ENCODE measurements around the gene CHRNB2.
A peak's percentile ranks its signal among the peaks of the same experiment; 100 is the strongest.
"Not testable (repeated sequence)": the region's sequence is repeated elsewhere in the genome, so short reads cannot be mapped to it uniquely, and the experiment has no call there.

CHRNB2 gene, protein sequence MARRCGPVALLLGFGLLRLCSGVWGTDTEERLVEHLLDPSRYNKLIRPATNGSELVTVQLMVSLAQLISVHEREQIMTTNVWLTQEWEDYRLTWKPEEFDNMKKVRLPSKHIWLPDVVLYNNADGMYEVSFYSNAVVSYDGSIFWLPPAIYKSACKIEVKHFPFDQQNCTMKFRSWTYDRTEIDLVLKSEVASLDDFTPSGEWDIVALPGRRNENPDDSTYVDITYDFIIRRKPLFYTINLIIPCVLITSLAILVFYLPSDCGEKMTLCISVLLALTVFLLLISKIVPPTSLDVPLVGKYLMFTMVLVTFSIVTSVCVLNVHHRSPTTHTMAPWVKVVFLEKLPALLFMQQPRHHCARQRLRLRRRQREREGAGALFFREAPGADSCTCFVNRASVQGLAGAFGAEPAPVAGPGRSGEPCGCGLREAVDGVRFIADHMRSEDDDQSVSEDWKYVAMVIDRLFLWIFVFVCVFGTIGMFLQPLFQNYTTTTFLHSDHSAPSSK

DNA sequence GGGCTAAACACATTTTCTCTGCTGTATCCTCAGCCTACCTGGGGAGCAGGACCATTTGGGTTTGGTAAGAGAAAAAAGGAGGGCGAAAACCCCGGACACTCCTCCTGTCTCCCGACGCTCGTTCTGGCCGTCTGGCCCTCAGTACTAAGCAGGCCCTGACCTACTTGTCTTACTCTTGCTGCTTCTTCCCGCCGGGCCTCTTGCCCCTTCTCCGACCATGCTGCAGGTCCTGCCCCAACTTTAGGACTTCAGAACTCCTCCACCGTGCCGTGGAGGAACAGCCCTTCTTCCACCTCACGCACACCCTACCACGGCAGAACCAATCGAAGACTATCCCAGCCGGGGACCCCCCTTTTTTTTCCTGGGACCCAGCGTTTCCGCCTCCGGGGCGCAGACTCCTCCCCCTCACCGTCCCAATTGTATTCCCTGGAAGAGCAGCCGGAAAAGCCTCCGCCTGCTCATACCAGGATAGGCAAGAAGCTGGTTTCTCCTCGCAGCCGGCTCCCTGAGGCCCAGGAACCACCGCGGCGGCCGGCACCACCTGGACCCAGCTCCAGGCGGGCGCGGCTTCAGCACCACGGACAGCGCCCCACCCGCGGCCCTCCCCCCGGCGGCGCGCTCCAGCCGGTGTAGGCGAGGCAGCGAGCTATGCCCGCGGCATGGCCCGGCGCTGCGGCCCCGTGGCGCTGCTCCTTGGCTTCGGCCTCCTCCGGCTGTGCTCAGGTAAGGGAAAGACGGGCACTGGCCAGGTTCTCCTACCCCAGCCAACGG lies at the start of gene CHRNB2:
TSS of gene CHRNB2 (plus strand) at position 393 of the 771 bp plus-strand sequence. CDS start at position 660, 267 bp downstream.
- DNase-seq: peak; percentile 78

DNA sequence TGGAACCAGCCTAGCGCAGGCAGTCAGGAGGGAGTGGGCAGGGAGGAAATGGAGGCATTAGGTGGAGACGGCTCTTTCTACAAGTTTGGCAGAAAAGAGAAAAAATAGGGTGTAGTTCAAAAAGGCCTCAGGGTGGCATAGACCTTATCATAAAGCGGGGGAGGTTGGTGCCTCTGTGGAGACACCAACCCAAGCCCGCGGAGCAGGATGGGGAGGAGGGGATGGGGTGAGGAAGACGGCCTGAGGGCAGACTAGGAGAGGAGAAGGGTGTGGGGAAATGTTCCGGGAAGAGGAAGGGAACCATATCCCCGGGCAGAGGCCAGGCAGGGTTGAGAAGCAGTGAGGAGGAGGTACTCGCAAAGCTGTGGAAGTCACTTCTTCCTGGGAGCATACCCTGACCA lies 48.0 kb upstream of the CHRNB2 start:
- DNase-seq: no peak

DNA sequence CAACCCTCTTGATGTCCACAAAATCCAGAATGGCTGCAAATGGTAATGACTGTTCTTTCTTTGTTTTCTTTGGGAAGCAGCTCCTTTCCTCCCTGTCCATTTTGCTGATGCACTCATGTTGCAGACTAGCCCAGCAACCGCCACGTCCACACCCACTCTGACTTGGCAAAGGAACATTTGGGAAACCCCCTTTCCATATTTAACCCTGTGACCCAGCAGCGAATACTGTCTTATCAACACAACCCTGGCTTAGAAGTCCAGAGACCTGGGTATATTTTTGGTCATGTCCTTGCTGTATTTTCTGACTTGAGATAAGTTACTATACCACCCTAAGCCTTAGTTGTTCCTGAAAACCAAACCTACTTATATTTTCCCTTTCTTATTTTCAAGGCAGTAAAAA lies 47.2 kb upstream of the CHRNB2 start:
- DNase-seq: no peak

DNA sequence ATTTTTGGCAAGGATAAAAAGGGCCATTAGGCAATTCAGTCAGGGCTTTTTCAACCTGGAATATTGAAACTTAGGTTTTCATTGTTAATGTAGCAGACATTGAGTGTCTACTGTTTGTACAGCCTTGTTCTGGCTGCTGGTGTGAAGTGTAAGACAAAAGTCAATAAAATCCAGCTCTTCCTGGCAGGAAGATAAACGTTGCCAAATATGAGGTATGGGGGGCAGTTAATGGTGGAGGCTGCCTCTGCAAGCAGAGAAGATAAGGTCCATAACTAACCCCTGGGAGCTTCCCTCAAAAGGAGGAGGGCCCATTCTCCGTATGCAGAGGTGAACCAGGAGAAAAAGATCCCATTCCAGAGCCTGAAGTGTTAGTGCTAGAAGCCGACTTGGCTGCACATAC lies 45.9 kb upstream of the CHRNB2 start:
- no peak for DNase-seq

DNA sequence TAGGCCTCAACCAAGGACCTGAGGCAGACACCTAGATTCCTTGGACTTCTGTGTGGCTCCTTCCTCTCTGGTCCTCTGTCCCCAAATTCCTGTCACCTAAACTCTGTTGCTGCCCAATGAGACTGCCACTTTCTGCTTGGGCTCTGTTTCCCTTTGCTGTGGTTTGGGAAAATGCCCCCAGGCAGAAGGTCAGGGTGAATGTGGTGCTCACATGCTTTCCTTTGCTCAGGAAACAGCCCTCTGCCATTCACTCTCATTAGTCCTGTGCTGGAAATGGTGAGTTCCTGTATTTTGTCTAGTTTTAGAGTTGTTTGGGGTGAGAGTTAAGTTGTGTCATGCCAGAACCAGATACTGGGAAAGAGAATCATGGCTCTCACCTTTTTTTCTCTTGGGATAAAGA lies 42.7 kb upstream of the CHRNB2 start:
- no peak for DNase-seq

DNA sequence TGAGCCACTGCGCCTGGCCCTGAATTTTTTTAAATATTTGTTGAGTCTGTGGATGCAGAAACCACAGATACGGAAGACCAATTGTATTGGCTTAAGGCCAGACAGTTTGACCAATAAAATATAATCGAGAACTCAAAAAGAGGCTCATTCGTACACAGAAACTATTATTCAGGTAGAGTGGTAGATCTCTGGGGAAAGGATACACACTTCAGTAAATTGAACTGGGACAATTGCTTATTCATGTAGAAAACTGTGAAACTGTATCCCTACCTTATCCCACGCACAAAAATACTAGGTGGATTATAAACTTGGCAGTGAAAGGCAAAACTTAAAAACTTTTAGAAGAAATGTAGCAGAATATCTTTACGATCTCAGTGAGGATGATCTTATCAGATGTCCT lies 40.4 kb upstream of the CHRNB2 start:
- no peak for DNase-seq

DNA sequence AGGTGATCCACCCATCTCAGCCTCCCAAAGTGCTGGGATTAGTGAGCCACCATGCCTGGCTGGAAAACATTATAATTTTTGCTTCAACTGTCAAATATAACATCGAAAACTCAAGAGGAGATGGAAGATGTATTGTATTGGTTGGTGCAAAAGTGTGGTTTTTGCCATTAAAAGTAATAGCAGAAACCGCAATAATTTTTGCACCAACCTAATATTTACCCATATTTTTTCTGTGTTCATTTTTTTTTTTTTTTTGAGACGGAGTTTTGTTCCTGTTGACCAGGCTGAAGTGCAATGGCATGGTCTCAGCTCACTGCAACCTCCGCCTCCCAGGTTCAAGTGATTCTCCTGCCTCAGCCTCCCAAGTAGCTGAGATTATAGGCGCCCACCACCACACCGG lies 38.3 kb upstream of the CHRNB2 start:
- DNase-seq: no peak

DNA sequence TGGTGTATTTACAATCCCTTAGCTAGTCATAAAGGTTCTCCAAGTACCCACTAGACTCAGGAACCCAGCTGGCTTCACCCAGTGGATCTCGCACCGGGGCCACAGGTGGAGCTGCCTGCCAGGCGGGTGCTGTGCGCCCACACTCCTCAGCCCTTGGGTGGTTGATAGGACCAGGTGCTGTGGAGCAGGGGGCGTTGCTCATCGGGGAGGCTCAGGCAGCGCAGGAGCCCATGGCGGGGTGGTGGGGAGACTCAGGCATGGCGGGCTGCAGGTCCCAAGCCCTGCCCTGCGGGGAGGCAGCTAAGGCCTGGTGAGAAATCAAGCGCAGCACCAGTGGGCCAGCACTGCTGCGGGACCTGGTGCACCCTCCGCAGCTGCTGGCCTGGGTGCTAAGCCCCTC lies 35.6 kb upstream of the CHRNB2 start:
- DNase-seq: not testable (repeated sequence)

DNA sequence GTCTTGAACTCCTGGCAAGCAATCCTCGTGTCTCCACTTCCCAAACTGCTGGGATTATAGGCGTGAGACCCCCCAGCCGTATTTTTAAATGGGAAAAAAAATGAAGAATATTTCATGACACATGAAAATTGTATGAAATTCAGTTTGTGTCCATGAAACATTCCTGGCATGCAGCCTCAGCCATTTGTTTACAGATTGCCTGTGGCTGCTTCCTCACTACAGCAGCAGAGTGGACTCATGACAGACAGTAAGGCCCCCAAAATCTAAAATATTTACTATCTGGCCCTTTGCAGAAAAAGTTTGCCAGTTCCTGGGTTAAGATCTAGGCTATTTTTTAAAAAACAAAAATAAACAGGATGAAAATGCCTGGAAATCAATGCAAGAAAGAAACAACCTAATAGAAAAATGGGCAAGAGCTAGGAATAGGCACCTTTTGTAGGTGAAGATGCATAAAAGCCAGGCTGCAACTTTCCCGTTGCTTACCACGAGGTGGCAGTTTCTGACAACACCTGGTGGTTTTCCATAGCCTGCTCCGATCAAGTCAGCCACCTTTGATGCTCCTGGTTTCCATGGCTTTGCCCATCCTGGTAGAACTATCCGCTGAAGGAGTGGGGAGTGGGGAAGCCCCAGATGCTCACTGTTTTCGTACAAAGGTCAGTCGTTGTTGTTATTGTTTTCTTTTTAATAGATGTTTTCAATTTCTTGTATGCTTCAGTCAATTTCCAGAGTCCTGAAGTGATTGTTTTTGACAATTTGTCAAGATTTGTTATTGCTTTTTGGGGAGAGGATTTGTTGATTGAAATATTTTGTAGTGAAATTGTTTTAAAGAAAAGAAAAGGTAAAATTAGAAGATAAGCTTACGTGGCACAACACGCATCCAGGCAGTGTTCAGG lies 33.4 kb upstream of the CHRNB2 start:
- DNase-seq: no peak

DNA sequence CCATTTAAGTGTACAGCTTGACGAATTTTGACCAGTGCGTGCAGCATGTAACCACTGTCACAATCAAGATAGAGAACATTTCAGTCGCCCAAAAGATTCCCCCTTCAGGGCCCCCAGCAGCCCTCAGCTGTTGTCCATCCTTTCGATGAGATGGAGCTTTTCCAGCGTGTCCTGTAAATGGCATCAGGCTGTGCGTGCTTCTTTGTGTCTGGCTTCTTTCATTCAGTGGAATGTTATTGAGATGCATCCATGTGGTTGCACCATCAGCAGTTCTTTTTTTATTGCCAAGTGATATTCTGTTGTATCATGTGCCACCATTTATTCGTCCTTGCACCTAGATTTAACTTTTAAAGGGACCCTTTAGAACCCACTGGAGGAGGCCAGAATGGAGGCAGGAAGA lies 31.0 kb upstream of the CHRNB2 start:
- no peak for DNase-seq

DNA sequence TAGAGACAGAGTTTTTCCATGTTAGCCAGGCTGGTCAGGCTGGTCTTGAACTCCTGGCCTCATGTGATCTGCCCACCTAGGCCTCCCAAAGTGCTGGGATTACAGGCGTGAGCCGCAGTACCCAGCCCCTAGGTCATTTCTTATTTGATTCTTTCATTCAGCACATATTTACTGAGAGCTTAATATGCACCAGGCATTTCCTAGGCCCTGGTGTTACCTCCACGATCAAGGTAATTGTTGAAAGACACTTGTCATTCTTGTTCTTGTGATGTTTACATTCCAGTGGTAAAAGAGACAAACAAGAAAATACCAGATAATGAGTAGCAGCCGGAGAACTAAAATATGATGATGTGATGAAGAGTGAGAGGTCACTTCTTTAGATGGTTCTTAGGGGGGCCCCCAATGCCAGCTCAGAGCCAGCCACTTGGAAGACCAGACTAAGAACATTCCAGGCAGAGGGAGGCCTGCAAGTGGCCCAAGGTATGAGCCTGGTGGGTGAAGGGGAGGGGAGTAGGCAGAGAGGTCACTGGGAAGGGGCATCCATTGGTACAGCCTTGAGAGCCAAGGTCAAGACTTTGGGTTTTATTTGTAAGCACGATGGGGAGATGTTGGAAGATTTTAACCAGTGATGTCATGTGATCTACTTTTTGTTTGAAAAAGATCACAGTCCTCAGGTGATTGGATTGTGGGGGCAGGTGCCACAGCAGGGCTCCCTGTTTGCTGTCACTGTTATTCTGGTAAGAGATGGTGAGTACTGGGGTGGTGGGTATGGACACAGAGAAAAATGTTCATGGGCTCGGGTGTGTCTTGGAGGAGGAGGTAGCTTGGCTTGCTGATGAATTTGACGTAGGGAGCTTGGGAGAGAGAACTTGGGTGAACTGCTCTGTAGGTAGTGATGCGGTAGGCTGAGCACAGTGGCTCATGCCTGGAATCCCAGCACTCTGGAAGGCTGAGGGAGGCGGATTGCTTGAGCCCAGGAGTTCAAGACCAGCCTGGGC lies 27.8 kb upstream of the CHRNB2 start:
- no peak for DNase-seq

DNA sequence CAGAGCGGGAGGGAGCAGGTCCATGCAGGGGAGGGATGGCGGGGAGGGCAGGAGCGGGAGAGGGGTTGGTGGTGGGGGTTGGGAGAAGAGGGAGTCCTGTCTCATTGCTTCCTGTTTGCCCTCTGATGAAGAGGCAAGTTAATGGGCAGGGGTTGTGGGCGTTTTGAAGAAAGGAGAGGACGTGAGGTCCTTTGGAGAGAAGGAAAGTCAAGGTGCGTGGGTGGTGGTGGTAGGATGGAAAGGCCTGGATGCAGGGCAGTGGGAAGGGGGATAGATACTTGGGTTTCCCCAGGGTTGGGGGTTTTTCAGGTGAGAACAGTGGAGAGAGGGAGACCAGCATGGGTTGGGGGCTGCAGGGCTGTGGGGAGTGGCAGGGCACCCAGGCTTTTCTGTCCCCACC lies 26.3 kb upstream of the CHRNB2 start:
- no peak for DNase-seq

DNA sequence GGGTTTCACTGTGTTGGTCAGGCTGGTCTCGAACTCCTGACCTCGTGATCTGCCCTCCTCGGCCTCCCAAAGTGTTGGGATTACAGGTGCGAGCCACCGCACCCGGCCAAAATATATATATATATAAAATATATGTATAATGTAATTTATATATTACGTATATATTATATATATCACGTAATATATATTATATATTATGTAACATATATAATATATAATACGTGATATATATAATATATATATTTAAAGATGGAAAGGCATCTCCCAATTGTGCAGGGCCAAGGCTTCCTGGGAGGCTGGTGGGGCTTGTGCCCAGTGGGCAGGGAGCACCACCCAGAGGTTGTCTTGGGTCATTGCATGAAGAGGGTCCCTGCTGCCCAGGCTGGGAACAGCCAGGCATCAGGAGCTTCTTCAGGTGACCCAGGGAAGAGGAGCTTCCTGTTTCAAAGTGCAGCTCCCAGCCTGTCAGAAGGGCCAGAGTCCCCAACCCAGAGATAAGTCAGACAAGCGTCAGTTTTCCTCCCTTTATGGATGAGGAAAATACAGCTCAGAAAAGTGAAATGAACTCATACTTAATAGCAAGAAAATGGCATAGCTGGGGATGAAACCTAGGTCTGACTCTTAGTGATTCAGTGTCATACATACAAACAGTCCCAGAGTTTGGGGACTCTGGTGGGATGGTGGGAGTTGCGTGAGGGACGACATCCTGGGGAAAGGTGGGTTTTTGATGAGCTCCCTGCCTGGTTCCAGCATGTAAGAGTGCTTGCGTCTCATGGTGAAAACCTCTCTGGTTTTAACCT lies 21.1 kb upstream of the CHRNB2 start:
- DNase-seq: peak; percentile 55

DNA sequence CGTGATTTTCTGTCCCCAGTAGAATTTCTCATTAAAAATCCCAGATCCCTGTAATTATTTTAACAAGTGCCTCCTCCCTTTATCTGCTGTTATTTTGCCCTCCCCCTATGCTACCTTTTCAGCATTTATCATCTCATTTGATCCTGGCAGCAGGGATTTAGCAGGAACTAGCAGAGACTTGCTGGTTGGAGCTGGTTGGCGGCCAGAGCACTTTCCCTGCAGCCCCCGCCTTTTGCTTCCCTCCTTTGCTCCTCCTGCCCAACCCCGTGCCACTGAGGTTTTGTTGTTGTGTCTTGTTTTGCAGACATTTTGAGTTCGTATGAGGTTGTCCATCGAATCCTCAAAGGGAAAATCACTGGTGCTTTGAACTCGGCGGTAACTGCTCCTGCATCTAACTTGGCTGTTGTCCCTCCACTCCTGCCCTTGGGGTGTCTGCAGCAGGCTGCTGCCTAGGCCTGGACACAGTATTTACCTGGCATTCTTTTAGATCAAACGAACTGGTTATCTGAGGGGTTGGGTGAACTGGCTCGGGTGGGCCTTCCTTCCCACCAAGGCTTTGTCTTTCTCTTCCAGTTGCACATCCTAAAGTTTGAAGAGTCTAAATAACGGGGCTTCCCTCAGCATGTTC lies 20.4 kb upstream of the CHRNB2 start:
- DNase-seq: no peak

DNA sequence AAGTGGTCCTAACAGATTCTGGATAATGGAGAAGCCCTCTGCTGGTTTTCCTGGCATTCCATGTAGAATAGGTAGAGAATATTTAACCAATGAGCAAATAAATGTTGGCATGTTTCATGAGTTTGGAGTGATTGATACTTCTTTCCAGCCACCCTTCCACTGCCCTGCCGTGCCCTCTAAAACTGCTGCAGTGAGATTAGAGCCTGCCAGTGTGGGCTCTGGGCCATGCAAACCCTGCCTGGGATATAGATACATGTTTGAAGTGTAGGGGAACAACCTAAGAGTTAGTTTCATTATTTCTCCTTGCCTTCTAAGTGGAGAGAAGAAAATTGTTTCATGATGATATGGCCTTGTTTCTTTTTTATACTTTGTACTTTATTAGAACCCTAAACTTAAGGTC lies 19.6 kb upstream of the CHRNB2 start:
- DNase-seq: no peak

DNA sequence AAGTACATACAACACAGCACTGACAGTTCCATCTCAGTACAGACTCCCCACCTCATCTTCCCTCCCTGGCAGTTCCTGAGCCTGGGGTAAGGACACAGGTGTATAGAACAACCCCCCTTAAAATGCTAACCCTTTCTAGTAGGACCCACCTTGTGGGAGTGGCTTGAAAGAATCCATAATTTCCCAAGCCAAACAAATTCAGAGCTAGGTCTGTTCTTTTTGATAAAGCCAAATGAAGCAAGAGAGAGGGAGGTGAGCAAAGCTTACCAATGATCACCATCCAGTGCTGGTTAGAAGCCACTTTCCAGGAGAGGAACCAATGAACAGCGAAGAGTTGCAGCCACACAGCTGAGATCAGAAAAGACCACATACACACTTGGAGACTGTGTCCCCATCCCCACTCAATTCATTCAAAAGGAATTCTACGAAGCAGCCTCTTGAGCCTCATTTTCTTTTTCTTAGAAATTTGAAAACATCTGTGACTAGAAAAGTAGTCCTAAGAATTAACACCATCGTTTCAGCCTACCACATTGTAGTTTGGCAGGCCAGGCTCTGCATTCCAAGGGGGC lies 18.3 kb upstream of the CHRNB2 start:
- DNase-seq: no peak

DNA sequence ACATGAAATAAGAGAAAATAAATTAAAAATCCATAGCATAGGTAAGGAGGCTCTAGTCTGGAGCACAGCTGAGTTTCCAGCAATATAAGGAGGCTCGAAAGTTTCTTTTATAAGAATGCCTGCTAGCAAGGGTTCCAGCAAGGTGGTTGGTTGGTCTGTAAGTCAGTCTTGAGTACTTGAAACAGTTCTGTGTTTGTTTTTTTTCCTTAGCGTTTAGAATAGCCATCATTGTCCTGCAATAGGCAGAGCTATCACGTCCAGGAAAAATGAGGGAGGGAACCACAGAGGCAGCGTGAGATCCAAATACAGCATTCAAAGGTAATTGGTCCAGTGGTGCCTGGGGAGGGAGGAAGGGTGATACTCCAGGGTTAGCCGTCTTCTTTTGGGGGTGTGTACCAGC lies 17.5 kb upstream of the CHRNB2 start:
- no peak for DNase-seq

DNA sequence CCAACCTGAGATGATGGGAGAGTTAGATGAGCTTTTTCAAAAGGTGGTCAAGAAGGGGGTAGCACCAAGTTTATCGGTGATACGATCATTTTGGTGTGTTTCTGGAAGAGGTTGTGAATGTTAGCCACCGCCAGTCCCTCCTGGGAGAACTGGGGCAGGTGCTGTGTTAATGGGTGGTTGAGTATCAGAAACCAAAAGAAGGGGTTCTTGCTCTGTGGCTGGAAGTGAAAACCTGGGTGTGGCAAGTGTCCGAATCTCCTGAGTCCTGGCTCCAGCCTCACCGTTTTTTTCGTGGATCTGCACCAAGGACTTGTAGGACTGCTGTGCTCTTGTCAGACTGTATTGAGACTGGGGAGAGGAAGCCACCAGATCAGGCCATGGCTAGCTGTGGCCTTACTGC lies 16.9 kb upstream of the CHRNB2 start:
- DNase-seq: no peak

DNA sequence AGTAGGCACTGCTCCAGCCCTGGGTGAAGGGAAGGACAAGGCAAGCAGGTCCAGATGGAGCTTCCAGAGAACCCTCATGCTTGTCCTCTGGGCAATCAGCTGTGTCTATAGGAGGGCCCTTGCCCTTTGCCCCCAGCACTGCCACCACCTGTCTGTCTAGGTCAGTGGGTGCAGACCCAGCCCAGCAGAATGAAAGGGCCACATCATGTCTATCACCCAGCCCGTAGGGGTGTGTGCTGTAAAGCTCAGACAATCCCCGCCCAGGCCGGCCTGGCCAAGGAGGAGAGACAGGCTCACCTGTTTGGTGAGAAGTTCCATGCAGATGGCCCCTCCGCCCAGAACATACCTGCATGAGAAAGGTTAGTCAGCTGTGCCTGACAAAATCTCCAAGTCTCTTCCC lies 16.1 kb upstream of the CHRNB2 start:
- no peak for DNase-seq

DNA sequence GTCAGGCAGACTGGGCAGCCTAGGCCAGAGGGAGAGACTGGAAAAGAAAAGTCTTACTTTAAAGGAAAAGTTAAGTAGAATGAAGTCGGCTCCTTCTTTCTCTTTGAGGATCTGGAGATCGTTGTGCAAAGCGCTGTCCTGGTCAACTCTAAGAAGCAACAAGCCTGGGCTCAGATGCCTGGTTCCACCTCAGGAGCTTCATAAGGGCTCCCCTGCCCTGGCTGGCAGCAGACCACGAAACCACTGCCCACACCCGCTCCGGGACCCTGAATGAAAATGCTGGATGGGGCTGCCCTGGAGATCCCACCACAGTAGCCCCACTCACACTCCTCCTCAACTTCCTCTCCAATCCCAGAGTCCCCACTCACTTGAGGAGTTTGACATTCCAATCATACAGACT lies 15.5 kb upstream of the CHRNB2 start:
- DNase-seq: no peak

All from activated CD4-positive, CD25-positive, alpha-beta regulatory T cell treated with anti-CD3 and anti-CD28 coated beads, Interleukin-2, amount 50 U/mL, for 72 hours (primary cell).